GM23338 (cell line): ENCODE data around the gene CNGB1.

Experiments used
- CREB1 ChIP-seq: fragments of 250-450 bp; sonication (Bioruptor Pico); IDR thresholded peaks from 2 replicates; pipeline ENCODE4 v1.5.0; 2020; ENCODE audit warnings: low read depth, mild to moderate bottlenecking, moderate library complexity
- EZH2 ChIP-seq: fragments of 200-600 bp; sonication (generic); IDR thresholded peaks from one replicate; pipeline ENCODE4 v1.8.0; 2017; ENCODE audit warnings: antibody characterized with exemption, mild to moderate bottlenecking, low read depth; ENCODE audit not compliant: unreplicated experiment
- EZH2phosphoT487 ChIP-seq: fragments of 200-600 bp; sonication (generic); IDR thresholded peaks from one replicate; pipeline ENCODE4 v1.8.1; 2018; ENCODE audit warnings: antibody characterized with exemption; ENCODE audit not compliant: unreplicated experiment
- POLR2AphosphoS5 ChIP-seq: IDR thresholded peaks from 2 replicates; pipeline ENCODE4 v1.6.1; 2016; ENCODE audit warnings: antibody characterized with exemption, low read depth
- STAT1 ChIP-seq: IDR thresholded peaks from one replicate; pipeline ENCODE4 v1.6.1; 2016; ENCODE audit warnings: antibody characterized with exemption; ENCODE audit not compliant: unreplicated experiment
- ZNF114 ChIP-seq: fragments of 250-450 bp; sonication (Bioruptor Pico); IDR thresholded peaks from 2 replicates; pipeline ENCODE4 v1.5.0; 2020; ENCODE audit warnings: mild to moderate bottlenecking, moderate library complexity
- TF ChIP-seq, protein P1 (sequence below), 2 experiments: fragments of 200-600 bp in 1 of 2; sonication (generic) in 1 of 2; conservative IDR thresholded peaks; 2 replicates each; pipeline versions ENCODE4 v1.5.1 to v1.6.1; 2016 to 2017; ENCODE audit warnings: antibody characterized with exemption in 2 of 2, low read depth in 2 of 2, mild to moderate bottlenecking in 2 of 2, moderate library complexity in 1 of 2
- TF ChIP-seq, protein P2 (sequence below): IDR thresholded peaks from 2 replicates; pipeline ENCODE4 v1.6.1; 2016; ENCODE audit warnings: antibody characterized with exemption
- TF ChIP-seq, protein P3 (sequence below): IDR thresholded peaks from one replicate; pipeline ENCODE4 v1.6.1; 2018; ENCODE audit warnings: antibody characterized with exemption; ENCODE audit not compliant: unreplicated experiment

DNA sequence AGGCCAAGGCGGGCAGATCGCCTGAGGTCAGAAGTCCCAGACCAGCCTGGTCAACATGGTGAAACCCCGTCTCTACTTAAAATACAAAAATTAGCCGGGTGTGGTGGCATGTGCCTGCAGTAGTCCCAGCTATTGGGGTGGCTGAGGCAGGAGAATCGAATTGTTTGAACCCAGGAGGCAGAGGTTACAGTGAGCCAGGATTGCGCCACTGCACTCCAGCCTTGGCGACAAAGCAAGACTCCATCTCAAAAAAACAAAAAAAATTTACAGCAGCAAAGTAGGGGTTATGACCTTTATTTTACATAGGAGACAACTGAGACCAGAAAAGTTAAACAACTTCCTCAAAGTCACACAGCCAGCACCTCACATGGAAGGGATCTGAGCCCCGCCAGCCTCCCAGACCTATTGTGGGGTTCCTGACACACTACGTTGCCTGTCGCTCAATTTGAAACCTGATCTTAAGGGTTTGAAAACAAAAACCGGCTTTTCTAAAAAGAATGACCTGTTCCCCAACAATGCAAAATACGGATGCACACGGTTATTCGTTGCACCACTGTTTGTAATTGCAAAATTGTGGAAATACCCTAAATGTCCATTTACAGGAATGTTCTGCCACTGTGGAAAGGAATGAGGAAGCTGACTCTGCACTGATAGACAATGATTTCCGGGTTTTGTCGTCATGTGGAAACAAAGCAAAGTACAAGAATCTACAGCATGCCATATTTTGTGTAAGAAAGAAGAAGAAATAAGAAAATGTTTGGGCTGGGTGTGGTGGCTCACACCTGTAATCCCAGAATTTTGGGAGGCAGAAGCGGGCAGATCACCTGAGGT lies 77.2 kb downstream of the CNGB1 start:
- TF ChIP-seq, protein P1, sequence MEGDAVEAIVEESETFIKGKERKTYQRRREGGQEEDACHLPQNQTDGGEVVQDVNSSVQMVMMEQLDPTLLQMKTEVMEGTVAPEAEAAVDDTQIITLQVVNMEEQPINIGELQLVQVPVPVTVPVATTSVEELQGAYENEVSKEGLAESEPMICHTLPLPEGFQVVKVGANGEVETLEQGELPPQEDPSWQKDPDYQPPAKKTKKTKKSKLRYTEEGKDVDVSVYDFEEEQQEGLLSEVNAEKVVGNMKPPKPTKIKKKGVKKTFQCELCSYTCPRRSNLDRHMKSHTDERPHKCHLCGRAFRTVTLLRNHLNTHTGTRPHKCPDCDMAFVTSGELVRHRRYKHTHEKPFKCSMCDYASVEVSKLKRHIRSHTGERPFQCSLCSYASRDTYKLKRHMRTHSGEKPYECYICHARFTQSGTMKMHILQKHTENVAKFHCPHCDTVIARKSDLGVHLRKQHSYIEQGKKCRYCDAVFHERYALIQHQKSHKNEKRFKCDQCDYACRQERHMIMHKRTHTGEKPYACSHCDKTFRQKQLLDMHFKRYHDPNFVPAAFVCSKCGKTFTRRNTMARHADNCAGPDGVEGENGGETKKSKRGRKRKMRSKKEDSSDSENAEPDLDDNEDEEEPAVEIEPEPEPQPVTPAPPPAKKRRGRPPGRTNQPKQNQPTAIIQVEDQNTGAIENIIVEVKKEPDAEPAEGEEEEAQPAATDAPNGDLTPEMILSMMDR (conservative IDR thresholded peaks at IDR 0.05; ENCODE audit: low read depth in 2 of 2): no peak
- TF ChIP-seq EZH2: no peak
- no peak for TF ChIP-seq POLR2AphosphoS5
- TF ChIP-seq, protein P2, sequence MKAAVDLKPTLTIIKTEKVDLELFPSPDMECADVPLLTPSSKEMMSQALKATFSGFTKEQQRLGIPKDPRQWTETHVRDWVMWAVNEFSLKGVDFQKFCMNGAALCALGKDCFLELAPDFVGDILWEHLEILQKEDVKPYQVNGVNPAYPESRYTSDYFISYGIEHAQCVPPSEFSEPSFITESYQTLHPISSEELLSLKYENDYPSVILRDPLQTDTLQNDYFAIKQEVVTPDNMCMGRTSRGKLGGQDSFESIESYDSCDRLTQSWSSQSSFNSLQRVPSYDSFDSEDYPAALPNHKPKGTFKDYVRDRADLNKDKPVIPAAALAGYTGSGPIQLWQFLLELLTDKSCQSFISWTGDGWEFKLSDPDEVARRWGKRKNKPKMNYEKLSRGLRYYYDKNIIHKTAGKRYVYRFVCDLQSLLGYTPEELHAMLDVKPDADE: no peak
- TF ChIP-seq STAT1: no peak
- no peak for TF ChIP-seq EZH2phosphoT487
- TF ChIP-seq, protein P3, sequence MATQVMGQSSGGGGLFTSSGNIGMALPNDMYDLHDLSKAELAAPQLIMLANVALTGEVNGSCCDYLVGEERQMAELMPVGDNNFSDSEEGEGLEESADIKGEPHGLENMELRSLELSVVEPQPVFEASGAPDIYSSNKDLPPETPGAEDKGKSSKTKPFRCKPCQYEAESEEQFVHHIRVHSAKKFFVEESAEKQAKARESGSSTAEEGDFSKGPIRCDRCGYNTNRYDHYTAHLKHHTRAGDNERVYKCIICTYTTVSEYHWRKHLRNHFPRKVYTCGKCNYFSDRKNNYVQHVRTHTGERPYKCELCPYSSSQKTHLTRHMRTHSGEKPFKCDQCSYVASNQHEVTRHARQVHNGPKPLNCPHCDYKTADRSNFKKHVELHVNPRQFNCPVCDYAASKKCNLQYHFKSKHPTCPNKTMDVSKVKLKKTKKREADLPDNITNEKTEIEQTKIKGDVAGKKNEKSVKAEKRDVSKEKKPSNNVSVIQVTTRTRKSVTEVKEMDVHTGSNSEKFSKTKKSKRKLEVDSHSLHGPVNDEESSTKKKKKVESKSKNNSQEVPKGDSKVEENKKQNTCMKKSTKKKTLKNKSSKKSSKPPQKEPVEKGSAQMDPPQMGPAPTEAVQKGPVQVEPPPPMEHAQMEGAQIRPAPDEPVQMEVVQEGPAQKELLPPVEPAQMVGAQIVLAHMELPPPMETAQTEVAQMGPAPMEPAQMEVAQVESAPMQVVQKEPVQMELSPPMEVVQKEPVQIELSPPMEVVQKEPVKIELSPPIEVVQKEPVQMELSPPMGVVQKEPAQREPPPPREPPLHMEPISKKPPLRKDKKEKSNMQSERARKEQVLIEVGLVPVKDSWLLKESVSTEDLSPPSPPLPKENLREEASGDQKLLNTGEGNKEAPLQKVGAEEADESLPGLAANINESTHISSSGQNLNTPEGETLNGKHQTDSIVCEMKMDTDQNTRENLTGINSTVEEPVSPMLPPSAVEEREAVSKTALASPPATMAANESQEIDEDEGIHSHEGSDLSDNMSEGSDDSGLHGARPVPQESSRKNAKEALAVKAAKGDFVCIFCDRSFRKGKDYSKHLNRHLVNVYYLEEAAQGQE: no peak
- TF ChIP-seq ZNF114: no peak
- no peak for TF ChIP-seq CREB1
